Measurements from ENCODE around the gene SPECC1L. TPM values are rescaled to one million over a fixed set of nuclear protein-coding genes. Genes with fewer than 3 reads are reported as not detected.
A peak's percentile ranks its signal among the peaks of the same experiment; 100 is the strongest.

The SPECC1L gene
- total and polyA plus RNA-seq, 10 of the 15 experiments (the other 5 are each of a cell fraction or from before 2014, with no cell fraction given), result 1.9 to 40.6 (median 19.1) TPM

GRCh38 chr22:24270556-24271385 lies at the start of gene SPECC1L (continued):
- TF ChIP-seq MLLT1 (IDR thresholded peaks at IDR 0.05) (no peak), LARP7 (IDR thresholded peaks at IDR 0.05) (peak; percentile 91), SIN3A (IDR thresholded peaks at IDR 0.05; ENCODE audit: low read depth, low read length) (peak; percentile 55; the same call in 1 of the 2 replicates), ZNF274 (IDR thresholded peaks at IDR 0.05; ENCODE audit: insufficient read depth, insufficient read length) (no peak), PRDM15 (CRISPR knock-in tag; IDR thresholded peaks at IDR 0.05) (no peak), POLR2AphosphoS5 (IDR thresholded peaks at IDR 0.05; ENCODE audit: low read length) (peak; percentile 94), SPI1 (IDR thresholded peaks at IDR 0.05; ENCODE audit: borderline replicate concordance, insufficient read depth, low read depth, low read length) (no peak), ZBTB33 (IDR thresholded peaks at IDR 0.05) (no peak), YBX1 (IDR thresholded peaks at IDR 0.05) (no peak), GABPA (IDR thresholded peaks at IDR 0.05; ENCODE audit: low read depth) (no peak), ATF3 (IDR thresholded peaks at IDR 0.05; ENCODE audit: borderline replicate concordance, extremely low read depth, low read depth, low read length) (no peak), CBX3 (IDR thresholded peaks at IDR 0.05; ENCODE audit: borderline replicate concordance, low read depth) (no peak), E4F1 (IDR thresholded peaks at IDR 0.05; ENCODE audit: borderline replicate concordance, partially characterized antibody) (no peak), TBL1XR1 (IDR thresholded peaks at IDR 0.05; ENCODE audit: low read depth, low read length) (no peak), CEBPB (IDR thresholded peaks at IDR 0.05; ENCODE audit: borderline replicate concordance in 1 of 2, low read depth in 2 of 2, low read length in 2 of 2) (no peak)
- TF ChIP-seq, protein P1, sequence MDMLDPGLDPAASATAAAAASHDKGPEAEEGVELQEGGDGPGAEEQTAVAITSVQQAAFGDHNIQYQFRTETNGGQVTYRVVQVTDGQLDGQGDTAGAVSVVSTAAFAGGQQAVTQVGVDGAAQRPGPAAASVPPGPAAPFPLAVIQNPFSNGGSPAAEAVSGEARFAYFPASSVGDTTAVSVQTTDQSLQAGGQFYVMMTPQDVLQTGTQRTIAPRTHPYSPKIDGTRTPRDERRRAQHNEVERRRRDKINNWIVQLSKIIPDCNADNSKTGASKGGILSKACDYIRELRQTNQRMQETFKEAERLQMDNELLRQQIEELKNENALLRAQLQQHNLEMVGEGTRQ (IDR thresholded peaks at IDR 0.05; ENCODE audit: borderline replicate concordance, low read depth, low read length), result no peak
